GM12875 (cell line): ENCODE data around the gene ARL4A.
"Not testable (repeated sequence)": the region's sequence is repeated elsewhere in the genome, so short reads cannot be mapped to it uniquely, and the experiment has no call there.

Source experiments
- H3K4me3 ChIP-seq: one replicate; pipeline ENCODE4 v1.5.1; 2011; ENCODE audit warnings: low read depth, low read length, control low read depth
- CTCF ChIP-seq: IDR thresholded peaks from 2 replicates; pipeline ENCODE4 v1.5.1; 2011; ENCODE audit warnings: low read depth, mild to moderate bottlenecking, control low read depth, inconsistent platforms, low read length, moderate library complexity, borderline replicate concordance; ENCODE audit not compliant: insufficient read depth

The ARL4A gene

GRCh38 chr7:12670743-12671520, 16.5 kb upstream of the ARL4A start:
- no peak for TF ChIP-seq CTCF
- H3K4me3 ChIP-seq = no peak overlapping the region

- not testable (repeated sequence) for H3K4me3 ChIP-seq
Observed at GRCh38 chr7:12673436-12673835, 14.0 kb upstream of the ARL4A start.

- no peak for TF ChIP-seq CTCF
- no peak overlapping the region for H3K4me3 ChIP-seq
Observed at GRCh38 chr7:12674053-12674452, 13.4 kb upstream of the ARL4A start.

- peak; percentile 53 for TF ChIP-seq CTCF
- no peak overlapping the region for H3K4me3 ChIP-seq
Observed at GRCh38 chr7:12674861-12675260, 12.6 kb upstream of the ARL4A start.

GRCh38 chr7:12683678-12684585, 3.5 kb upstream of the ARL4A start:
- H3K4me3 ChIP-seq = no peak overlapping the region
- no peak for TF ChIP-seq CTCF

- TF ChIP-seq CTCF = no peak
- H3K4me3 ChIP-seq = no peak overlapping the region
Observed at GRCh38 chr7:12684733-12685132, 2.7 kb upstream of the ARL4A start.

- 0 out of 2 replicates have a peak, but pooled peaks have one; percentile 11 for TF ChIP-seq CTCF
- H3K4me3 ChIP-seq = no peak overlapping the region
Observed at GRCh38 chr7:12685550-12685949, 1.9 kb upstream of the ARL4A start.
